HG03432 (cell line): ENCODE measurements around the gene SLIT3.

Experiments used
- ATAC-seq: cut with Tn5 transposase; IDR thresholded peaks from one replicate; pipeline ENCODE4 v1.9.1; 2021; ENCODE audit warnings: mild to moderate bottlenecking, moderate library complexity; ENCODE audit not compliant: unreplicated experiment

The SLIT3 gene

DNA sequence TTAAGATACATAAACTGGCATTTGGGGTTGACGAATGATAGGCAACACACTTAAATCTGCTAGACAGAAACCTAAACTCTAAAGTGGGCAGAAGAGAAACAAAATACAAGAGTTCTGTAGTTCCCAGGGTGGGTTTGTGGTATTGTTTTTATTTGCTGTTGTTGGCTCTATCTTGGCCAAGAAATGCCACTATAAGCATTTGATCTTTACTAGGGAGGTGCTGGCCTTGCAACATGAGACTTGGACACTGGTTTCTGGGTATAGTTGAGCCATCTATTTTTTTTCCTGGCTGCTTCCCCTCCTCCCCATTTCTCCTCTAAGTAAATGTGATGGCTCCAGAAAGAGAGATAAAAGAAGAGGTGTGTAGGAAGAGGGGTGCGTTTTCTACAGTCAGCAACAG is 251.2 kb downstream of the SLIT3 start:
- ATAC-seq: no peak

DNA sequence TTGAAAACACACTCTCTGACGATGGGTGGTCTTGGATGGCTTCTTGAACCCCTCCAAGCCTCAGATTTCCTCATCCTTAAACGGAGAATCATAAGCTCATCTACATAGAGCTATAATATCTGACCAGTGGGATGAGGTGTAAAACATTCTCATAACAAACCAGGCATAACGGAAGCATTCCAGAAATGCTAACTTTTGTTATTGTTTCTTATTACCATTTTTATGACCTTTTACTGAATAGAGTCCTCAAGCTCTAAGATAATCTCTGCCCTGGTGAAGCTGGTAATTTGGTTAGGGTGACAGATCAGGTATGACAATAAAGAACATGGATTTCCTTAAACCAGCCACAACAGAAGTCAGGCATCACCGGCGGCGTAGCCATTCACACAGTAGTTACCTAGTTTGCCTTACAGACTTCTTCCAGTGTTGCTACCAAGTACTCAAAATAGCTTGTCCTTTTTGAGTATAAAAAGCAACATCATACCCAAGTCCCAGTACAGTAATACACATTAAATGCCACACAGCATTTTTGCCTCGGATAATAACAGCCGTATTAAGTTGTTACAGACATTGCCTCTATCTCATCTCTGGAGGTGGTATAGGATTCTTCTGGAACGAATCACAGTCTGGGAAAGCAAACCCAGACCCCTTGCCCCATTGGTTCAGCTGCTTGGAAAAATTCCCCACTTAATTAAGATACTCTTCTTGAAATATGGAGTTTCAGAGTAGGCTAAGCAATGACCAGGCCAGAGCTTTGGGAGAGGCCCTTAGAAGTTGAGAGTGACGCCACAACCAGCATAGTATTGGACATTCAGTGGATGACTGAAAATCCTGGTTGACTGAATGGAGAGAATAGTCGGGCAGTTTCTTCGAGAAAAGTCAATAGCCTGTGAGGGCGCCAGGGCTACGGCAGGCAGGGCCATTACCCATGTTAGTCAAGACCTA is 252.5 kb downstream of the SLIT3 start:
- ATAC-seq: no peak

- ATAC-seq: no peak
These were observed 256.0 kb downstream of the SLIT3 start for GRCh38 chr5:169044962-169045361.

- ATAC-seq: no peak
These were observed 259.8 kb downstream of the SLIT3 start for GRCh38 chr5:169041180-169041579.

DNA sequence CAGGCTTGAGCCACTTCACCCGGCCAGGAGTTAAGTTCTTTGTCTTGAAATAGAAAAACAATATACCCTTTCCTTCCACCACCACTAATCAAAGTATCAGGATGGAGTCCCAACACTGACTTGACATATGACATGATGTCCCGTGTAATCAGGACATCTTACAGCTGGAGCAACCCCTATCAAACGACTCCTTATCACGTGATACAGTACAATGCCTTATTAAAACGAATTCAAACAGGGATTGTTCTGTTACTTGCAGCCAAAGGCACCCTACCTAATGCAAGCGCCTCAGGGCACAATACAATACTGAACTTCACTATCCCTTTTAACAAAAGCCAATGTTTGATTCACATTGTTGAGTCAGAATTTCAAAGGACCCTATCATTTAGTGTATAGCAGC is 261.3 kb downstream of the SLIT3 start:
- no peak for ATAC-seq

DNA sequence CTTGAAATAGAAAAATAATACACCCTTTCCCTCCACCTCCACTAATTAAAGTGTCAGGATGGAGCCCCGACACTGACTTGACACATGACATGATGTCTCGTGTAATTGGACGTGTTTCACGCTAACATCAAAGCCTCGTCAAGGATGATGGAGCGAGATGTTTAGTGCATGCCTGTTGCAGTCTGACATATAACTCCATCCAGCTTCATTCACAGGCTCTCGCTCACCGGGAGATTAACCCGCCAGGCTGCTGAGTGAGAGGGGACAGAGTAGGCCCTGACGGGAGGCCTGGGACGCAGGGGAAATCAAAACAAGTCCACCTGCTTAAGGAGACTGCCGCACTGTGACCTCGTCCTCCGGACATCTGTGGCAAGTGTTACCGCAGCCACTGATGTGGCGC is 263.5 kb downstream of the SLIT3 start:
- no peak for ATAC-seq

DNA sequence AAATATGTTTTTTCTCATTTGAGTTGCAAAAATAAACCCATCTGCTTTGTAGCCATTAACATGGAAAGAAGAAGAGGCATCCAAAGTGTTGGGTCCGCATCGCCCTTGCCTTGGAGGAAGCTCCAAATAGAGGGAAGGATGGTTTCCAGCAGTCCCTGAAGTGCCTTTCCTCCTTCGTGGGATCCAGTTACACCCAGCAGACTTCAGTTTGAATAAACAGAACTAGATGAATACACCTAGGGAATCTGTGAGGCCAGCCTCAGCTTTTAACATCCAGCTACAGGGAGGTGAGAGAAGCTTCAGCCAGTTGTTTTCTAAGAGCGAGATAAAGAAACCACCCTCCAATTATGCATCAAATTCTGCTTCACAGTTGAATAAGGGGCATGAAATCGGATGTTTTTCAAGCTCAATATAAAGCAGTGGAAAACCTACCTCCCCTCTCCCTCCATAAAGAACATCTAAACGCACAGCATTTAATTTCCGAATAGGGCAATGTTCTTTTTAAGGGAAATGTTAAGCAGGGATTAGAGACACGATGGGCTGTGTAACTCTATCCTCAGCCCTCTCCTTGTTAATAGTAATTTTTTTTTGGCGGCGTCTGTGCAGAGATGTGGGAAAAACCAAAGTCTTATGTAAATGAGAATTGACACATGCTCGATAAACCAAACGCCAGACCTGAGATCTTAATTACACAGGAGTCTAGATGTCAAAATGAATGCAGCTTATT is 264.7 kb downstream of the SLIT3 start:
- no peak for ATAC-seq

- ATAC-seq: no peak
These were observed 271.2 kb downstream of the SLIT3 start for GRCh38 chr5:169029661-169030274.

- no peak for ATAC-seq
These were observed 271.9 kb downstream of the SLIT3 start for GRCh38 chr5:169029037-169029436.

- ATAC-seq: no peak
These were observed 273.4 kb downstream of the SLIT3 start for GRCh38 chr5:169027501-169028061.

DNA sequence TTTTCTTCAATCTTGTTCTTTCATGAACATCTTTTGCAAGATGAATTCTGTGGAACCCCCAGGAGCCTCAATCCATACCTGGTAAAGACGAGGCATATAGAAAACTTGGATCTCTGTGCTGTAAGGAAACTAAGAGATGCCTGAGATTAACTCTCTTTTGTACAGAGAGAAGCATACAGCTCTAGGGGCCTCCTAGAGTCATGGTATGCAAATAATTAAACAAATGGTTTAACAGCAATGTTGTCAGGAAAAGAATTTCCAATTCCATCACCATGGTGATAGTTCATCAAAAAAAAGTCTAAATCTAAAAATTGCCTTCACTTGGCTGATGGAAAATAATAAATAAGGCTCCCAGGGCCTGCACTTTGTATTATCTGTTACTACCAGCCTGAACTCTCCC is 275.4 kb downstream of the SLIT3 start:
- ATAC-seq: no peak

DNA sequence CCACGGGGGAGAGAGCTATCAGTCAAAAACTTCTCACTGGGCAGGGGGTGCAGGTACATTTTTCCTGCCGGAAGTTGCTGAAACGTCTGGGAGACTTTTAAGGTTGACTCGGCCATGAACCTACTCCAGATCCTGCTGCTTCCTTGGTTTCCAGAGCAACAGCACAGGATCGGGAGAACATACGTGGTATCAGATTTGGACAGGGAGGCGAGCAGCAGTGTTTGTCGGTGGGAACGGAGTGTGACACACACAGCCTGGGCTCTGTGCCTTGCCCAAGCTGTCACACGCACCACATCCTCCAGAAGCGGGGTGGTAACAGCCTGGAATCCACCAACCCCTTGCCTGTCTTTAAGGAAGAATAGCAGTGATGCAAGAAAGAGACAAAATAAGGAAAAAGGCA is 276.5 kb downstream of the SLIT3 start:
- no peak for ATAC-seq

- ATAC-seq: no peak
These were observed 278.2 kb downstream of the SLIT3 start for GRCh38 chr5:169022718-169023117.

GRCh38 chr5:169020102-169020501 is 280.8 kb downstream of the SLIT3 start:
- no peak for ATAC-seq

GRCh38 chr5:169018925-169019324 is 282.0 kb downstream of the SLIT3 start:
- no peak for ATAC-seq

DNA sequence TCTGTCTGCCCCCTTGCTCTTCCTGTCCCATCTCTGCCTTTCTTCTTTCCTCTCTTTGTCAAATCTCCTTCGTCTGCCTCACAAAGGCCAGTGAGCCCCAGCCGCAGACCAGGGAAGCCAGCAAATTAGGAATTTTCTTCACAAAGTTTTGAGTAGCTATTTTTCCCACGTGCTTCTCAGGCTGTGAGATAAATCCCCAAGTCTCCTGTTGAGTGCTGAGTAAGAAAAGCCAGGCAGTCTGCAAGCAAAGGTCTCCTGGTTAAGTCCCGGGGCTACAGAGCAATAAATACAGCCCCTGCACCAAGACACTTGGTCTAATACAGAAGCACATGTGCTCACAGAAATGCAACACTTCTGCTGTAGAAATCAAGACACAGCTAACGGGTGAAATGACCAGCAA is 284.9 kb downstream of the SLIT3 start:
- no peak for ATAC-seq

GRCh38 chr5:169013846-169014245 is 287.1 kb downstream of the SLIT3 start:
- ATAC-seq: no peak

DNA sequence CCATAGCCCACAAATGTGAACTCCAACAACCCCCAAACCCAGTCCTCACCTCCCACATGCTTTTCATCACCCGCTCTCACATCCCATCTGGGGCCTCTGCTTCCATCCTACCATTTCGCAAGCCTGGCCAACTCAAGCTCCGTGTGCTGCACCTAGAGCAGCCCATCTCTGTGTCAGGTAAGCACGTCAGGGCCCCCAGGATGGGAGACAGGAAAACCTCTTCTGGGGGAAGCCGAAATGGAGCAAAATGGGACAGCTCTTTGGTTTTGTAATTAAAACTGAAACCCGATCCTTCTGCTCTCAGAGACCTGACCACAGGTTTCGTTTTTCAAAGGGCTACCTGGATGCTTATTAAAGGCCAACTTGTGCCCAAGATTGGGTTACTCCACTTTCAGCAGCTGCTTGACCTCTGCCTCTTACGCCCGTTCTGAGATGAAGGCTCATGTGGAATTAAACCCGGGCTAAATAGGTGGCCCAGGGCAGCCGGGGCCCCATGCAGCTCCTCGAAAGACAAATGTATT is 287.7 kb downstream of the SLIT3 start:
- no peak for ATAC-seq

GRCh38 chr5:169012450-169012849 is 288.5 kb downstream of the SLIT3 start:
- ATAC-seq: no peak

DNA sequence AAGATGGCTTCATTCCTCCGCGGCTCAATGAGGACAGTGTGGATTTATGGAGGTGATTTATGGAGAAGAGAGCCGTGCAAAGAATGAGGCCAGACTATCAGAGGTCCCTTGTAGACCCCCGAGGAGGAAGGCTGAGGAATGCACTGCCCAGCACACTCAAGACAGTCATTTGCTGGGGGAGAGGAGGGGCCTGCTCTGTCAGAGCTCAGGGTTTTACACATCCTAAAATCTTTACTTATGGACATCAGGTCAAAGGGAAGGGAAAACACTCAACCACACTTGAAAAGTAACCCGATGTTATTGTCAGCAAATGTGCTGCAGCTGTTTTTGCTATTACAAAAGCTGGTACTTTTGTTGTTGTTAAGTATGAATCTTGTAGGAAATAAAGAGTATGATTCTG is 289.5 kb downstream of the SLIT3 start:
- ATAC-seq: no peak

DNA sequence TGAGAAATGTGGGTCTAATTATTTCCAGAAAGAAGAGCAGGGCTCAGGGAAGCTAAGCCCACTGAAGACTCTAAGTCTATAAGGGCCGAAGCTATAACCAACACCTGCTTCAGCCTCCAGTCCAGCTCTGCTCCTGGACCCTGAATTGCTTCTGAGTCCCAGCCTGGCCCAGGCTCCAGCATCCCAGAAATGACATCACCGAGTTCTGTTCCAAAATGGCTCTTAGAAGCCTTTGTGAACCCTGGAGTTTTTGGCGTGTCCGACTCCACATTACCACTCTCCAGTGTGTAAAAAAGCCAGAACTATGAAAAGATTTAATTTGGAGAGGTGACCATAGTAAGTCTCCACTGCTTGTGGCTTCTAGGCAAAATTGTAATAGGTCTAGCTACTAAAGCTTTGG is 289.9 kb downstream of the SLIT3 start:
- no peak for ATAC-seq
